Measurements from ENCODE around the gene MRM2. TPM values are rescaled to one million over a fixed set of nuclear protein-coding genes. Genes with fewer than 3 reads are reported as not detected.

MRM2 gene
- total and polyA plus RNA-seq, 5 donors from 2014 or later: 7.3 to 39.7 (median 37.1) TPM

- peaks cover 2% of the 10 kb centered on the region for H3K4me1 ChIP-seq (ENCODE audit: control insufficient read depth, insufficient read depth, low read length, poor library complexity, severe bottlenecking)
- no peak overlapping the region for H3K4me3 Mint-ChIP-seq
- ATAC-seq (ENCODE audit: low read depth in 2 of 2): no peak
- no peaks in the 10 kb centered on the region for H3K36me3 ChIP-seq (ENCODE audit: control insufficient read depth, insufficient read depth, low read length)
- peaks cover 0 to 12% (median 3%) of the 10 kb centered on the region in 4 donors for H3K4me1 Mint-ChIP-seq
- no peak for DNase-seq
- no peaks in the 10 kb centered on the region for H3K27me3 Mint-ChIP-seq
- no peaks in the 10 kb centered on the region for H3K9me3 Mint-ChIP-seq
- H3K9me3 ChIP-seq (ENCODE audit: control insufficient read depth in 2 of 2, low read length in 2 of 2): no peaks in the 10 kb centered on the region
- H3K4me3 ChIP-seq (ENCODE audit: low read depth, low read length): no peak overlapping the region
- H3K36me3 Mint-ChIP-seq: peaks cover 6% of the 10 kb centered on the region
- H3K27ac Mint-ChIP-seq: no peak overlapping the region
- H3K27ac ChIP-seq (ENCODE audit: insufficient read depth, low read length, poor library complexity, severe bottlenecking): no peak overlapping the region
- no peaks in the 10 kb centered on the region for H3K27me3 ChIP-seq (ENCODE audit: control insufficient read depth, insufficient read depth, low read length)
These were observed 14.5 kb upstream of the MRM2 start for GRCh38 chr7:2256306-2257045.

GRCh38 chr7:2255145-2256139 is 13.4 kb upstream of the MRM2 start:
- H3K9me3 Mint-ChIP-seq: no peaks in the 10 kb centered on the region
- Histone ChIP-seq H3K9me3 (ENCODE audit: control insufficient read depth in 2 of 2, low read length in 2 of 2) (no peaks in the 10 kb centered on the region), H3K4me1 (ENCODE audit: control insufficient read depth, insufficient read depth, low read length, poor library complexity, severe bottlenecking) (no peaks in the 10 kb centered on the region), H3K4me3 (ENCODE audit: low read depth, low read length) (no peak overlapping the region), H3K27me3 (ENCODE audit: control insufficient read depth, insufficient read depth, low read length) (no peaks in the 10 kb centered on the region), H3K27ac (ENCODE audit: insufficient read depth, low read length, poor library complexity, severe bottlenecking) (no peak overlapping the region), H3K36me3 (ENCODE audit: control insufficient read depth, insufficient read depth, low read length) (no peaks in the 10 kb centered on the region)
- no peak overlapping the region for H3K4me3 Mint-ChIP-seq
- ATAC-seq (ENCODE audit: low read depth in 2 of 2) (no peak), DNase-seq (no peak)
- H3K4me1 Mint-ChIP-seq: peaks cover 0 to 10% (median 2%) of the 10 kb centered on the region in 4 donors
- no peaks in the 10 kb centered on the region for H3K27me3 Mint-ChIP-seq
- peaks cover 6% of the 10 kb centered on the region for H3K36me3 Mint-ChIP-seq
- H3K27ac Mint-ChIP-seq: no peak overlapping the region

- no peak overlapping the region for H3K4me3 Mint-ChIP-seq
- no peaks in the 10 kb centered on the region for H3K9me3 ChIP-seq (ENCODE audit: control insufficient read depth in 2 of 2, low read length in 2 of 2)
- H3K27me3 Mint-ChIP-seq: no peaks in the 10 kb centered on the region
- H3K27ac Mint-ChIP-seq: no peak overlapping the region
- H3K27me3 ChIP-seq (ENCODE audit: control insufficient read depth, insufficient read depth, low read length): no peaks in the 10 kb centered on the region
- no peak for DNase-seq
- H3K27ac ChIP-seq (ENCODE audit: insufficient read depth, low read length, poor library complexity, severe bottlenecking): no peak overlapping the region
- peaks cover 3% of the 10 kb centered on the region for H3K36me3 Mint-ChIP-seq
- no peak for ATAC-seq (ENCODE audit: low read depth in 2 of 2)
- no peaks in the 10 kb centered on the region for H3K9me3 Mint-ChIP-seq
- peaks cover 0 to 7% (median under 1%) of the 10 kb centered on the region in 4 donors for H3K4me1 Mint-ChIP-seq
- no peak overlapping the region for H3K4me3 ChIP-seq (ENCODE audit: low read depth, low read length)
- H3K4me1 ChIP-seq (ENCODE audit: control insufficient read depth, insufficient read depth, low read length, poor library complexity, severe bottlenecking): no peaks in the 10 kb centered on the region
- no peaks in the 10 kb centered on the region for H3K36me3 ChIP-seq (ENCODE audit: control insufficient read depth, insufficient read depth, low read length)
These were observed 12.6 kb upstream of the MRM2 start for GRCh38 chr7:2254429-2255144.

GRCh38 chr7:2253525-2254244 is 11.7 kb upstream of the MRM2 start:
- ATAC-seq (ENCODE audit: low read depth in 2 of 2): no peak
- Mint-ChIP-seq H3K36me3 (peaks cover 3% of the 10 kb centered on the region), H3K27me3 (no peaks in the 10 kb centered on the region), H3K4me3 (no peak overlapping the region), H3K27ac (no peak overlapping the region), H3K4me1 (peaks cover 0 to 16% (median 5%) of the 10 kb centered on the region in 4 donors), H3K9me3 (no peaks in the 10 kb centered on the region)
- no peaks in the 10 kb centered on the region for H3K27me3 ChIP-seq (ENCODE audit: control insufficient read depth, insufficient read depth, low read length)
- H3K4me1 ChIP-seq (ENCODE audit: control insufficient read depth, insufficient read depth, low read length, poor library complexity, severe bottlenecking): peaks cover 5% of the 10 kb centered on the region
- no peak for DNase-seq
- no peaks in the 10 kb centered on the region for H3K9me3 ChIP-seq (ENCODE audit: control insufficient read depth in 2 of 2, low read length in 2 of 2)
- no peak overlapping the region for H3K27ac ChIP-seq (ENCODE audit: insufficient read depth, low read length, poor library complexity, severe bottlenecking)
- no peaks in the 10 kb centered on the region for H3K36me3 ChIP-seq (ENCODE audit: control insufficient read depth, insufficient read depth, low read length)
- H3K4me3 ChIP-seq (ENCODE audit: low read depth, low read length): no peak overlapping the region

- H3K4me1 ChIP-seq (ENCODE audit: control insufficient read depth, insufficient read depth, low read length, poor library complexity, severe bottlenecking): peaks cover 5% of the 10 kb centered on the region
- Mint-ChIP-seq H3K4me3 (no peak overlapping the region), H3K36me3 (peaks cover 3% of the 10 kb centered on the region), H3K27ac (peak overlapping the region in 1 of 3 donors; percentile 51), H3K27me3 (no peaks in the 10 kb centered on the region), H3K4me1 (peaks cover 0 to 18% (median 5%) of the 10 kb centered on the region in 4 donors), H3K9me3 (no peaks in the 10 kb centered on the region)
- no peak for ATAC-seq (ENCODE audit: low read depth in 2 of 2)
- no peak for DNase-seq
- H3K27me3 ChIP-seq (ENCODE audit: control insufficient read depth, insufficient read depth, low read length): no peaks in the 10 kb centered on the region
- no peak overlapping the region for H3K4me3 ChIP-seq (ENCODE audit: low read depth, low read length)
- no peaks in the 10 kb centered on the region for H3K36me3 ChIP-seq (ENCODE audit: control insufficient read depth, insufficient read depth, low read length)
- no peaks in the 10 kb centered on the region for H3K9me3 ChIP-seq (ENCODE audit: control insufficient read depth in 2 of 2, low read length in 2 of 2)
- no peak overlapping the region for H3K27ac ChIP-seq (ENCODE audit: insufficient read depth, low read length, poor library complexity, severe bottlenecking)
These were observed 11.0 kb upstream of the MRM2 start for GRCh38 chr7:2253021-2253420.

- DNase-seq (peak in 1 of 3 donors; percentile 34), ATAC-seq (ENCODE audit: low read depth in 2 of 2) (peak; percentile 45 to 48)
- no peaks in the 10 kb centered on the region for H3K27me3 ChIP-seq (ENCODE audit: control insufficient read depth, insufficient read depth, low read length)
- no peak overlapping the region for H3K4me3 ChIP-seq (ENCODE audit: low read depth, low read length)
- H3K27ac Mint-ChIP-seq: peak overlapping the region in 1 of 3 donors; percentile 49
- no peaks in the 10 kb centered on the region for H3K9me3 Mint-ChIP-seq
- H3K4me1 ChIP-seq (ENCODE audit: control insufficient read depth, insufficient read depth, low read length, poor library complexity, severe bottlenecking): peaks cover 5% of the 10 kb centered on the region
- no peak overlapping the region for H3K27ac ChIP-seq (ENCODE audit: insufficient read depth, low read length, poor library complexity, severe bottlenecking)
- H3K36me3 Mint-ChIP-seq: peaks cover 3% of the 10 kb centered on the region
- no peaks in the 10 kb centered on the region for H3K9me3 ChIP-seq (ENCODE audit: control insufficient read depth in 2 of 2, low read length in 2 of 2)
- no peaks in the 10 kb centered on the region for H3K27me3 Mint-ChIP-seq
- no peak overlapping the region for H3K4me3 Mint-ChIP-seq
- H3K36me3 ChIP-seq (ENCODE audit: control insufficient read depth, insufficient read depth, low read length): no peaks in the 10 kb centered on the region
- peaks cover 0 to 20% (median 5%) of the 10 kb centered on the region in 4 donors for H3K4me1 Mint-ChIP-seq
These were observed 10.1 kb upstream of the MRM2 start for GRCh38 chr7:2251841-2252771.
